ENCODE results near the gene SHE. TPM values are rescaled to one million over a fixed set of nuclear protein-coding genes. Genes with fewer than 3 reads are reported as not detected.
A peak's percentile ranks its signal among the peaks of the same experiment; 100 is the strongest.

The SHE gene
- total and polyA plus RNA-seq, 10 of the 15 experiments (the other 5 are each of a cell fraction or from before 2014, with no cell fraction given), result under 0.01 to 0.05 (median 0.03) TPM; not detected in 3

DNA sequence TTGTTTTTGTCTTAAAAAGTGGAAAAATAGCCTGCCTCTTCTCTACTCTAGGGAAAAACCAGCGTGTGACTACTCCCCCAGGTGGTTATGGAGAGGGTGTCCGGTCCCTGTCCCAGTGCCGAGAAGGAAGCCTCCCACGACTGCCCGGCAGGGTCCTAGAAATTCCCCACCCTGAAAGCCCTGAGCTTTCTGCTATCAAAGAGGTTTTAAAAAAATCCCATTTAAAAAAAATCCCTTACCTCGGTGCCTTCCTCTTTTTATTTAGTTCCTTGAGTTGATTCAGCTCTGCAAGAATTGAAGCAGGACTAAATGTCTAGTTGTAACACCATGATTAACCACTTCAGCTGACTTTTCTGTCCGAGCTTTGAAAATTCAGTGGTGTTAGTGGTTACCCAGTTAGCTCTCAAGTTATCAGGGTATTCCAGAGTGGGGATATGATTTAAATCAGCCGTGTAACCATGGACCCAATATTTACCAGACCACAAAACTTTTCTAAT is 35.2 kb downstream of the SHE start (continued):
- peak in 1 of 2 experiments; percentile 23; a peak in 2 of 4 replicates for TF ChIP-seq BHLHE40 (IDR thresholded peaks at IDR 0.05; ENCODE audit: borderline replicate concordance in 1 of 2, low read depth in 2 of 2, low read length in 1 of 2)
- TF ChIP-seq EED (IDR thresholded peaks at IDR 0.05; ENCODE audit: low read depth), result peak; percentile 14; the same call in 1 of the 2 replicates
- TF ChIP-seq IKZF2 (IDR thresholded peaks at IDR 0.05), result peak; percentile 51 to 60; a peak in 2 of 4 replicates
- TF ChIP-seq ZNF384 (IDR thresholded peaks at IDR 0.05; ENCODE audit: borderline replicate concordance, low read depth, low read length), result 0 out of 2 replicates have a peak, but pooled peaks have one; percentile 11
- peak; percentile 58; the same call in 1 of the 2 replicates for TF ChIP-seq CBFB (IDR thresholded peaks at IDR 0.05; ENCODE audit: low read depth)
- TF ChIP-seq NBN (IDR thresholded peaks at IDR 0.05), result 0 out of 2 replicates have a peak, but pooled peaks have one; percentile 17
- no peak for TF ChIP-seq ASH2L (IDR thresholded peaks at IDR 0.05; ENCODE audit: borderline replicate concordance, low read depth)
- TF ChIP-seq NR2C1 (IDR thresholded peaks at IDR 0.05), result no peak
- TF ChIP-seq SPI1 (IDR thresholded peaks at IDR 0.05; ENCODE audit: borderline replicate concordance, insufficient read depth, low read depth, low read length), result peak; percentile 59

DNA sequence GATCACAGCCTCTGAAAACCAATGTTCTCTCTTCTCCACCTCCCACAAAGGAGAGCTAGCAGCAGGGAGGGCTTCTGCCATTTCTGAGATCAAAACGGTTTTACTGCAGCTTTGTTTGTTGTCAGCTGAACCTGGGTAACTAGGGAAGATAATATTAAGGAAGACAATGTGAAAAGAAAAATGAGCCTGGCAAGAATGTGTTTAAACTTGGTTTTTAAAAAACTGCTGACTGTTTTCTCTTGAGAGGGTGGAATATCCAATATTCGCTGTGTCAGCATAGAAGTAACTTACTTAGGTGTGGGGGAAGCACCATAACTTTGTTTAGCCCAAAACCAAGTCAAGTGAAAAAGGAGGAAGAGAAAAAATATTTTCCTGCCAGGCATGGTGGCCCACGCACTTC is 36.0 kb downstream of the SHE start:
- no TSS peak for BruUV-seq (replicated peaks)
- H3K27me3 ChIP-seq (replicated peaks in 1 of 2; ENCODE audit: control insufficient read depth in 2 of 2, insufficient read depth in 2 of 2, low read length in 1 of 2), result no peaks in the 10 kb centered on the region
- SMC1A ChIA-PET (ENCODE audit: uncharacterized antibody, unreplicated experiment), result interaction anchor here (0.6 to 4.2 kb wide), 9 partner anchors 14 to 113 kb away, joined by 3 to 24 read pairs (median 8); no protein-coding TSS in a partner anchor
- DNase-seq (ENCODE audit: low read depth, low spot score) (no peak), ATAC-seq (no peak), FAIRE-seq (no peak)
- peaks cover 20% of the 10 kb centered on the region for H3K4me1 ChIP-seq (ENCODE audit: control insufficient read depth, insufficient read depth, low read length)
- CTCF ChIA-PET, result interaction anchor here (0.6 to 6.8 kb wide), 11 partner anchors 15 to 131 kb away, joined by 3 to 62 read pairs (median 6); no protein-coding TSS in a partner anchor
- no peak overlapping the region for H3K27ac ChIP-seq (ENCODE audit: control insufficient read depth, insufficient read depth)
- H3K36me3 ChIP-seq (ENCODE audit: control insufficient read depth in 2 of 2, insufficient read depth in 2 of 2, low read length in 1 of 2), result no peaks in the 10 kb centered on the region
- TF ChIP-seq HDAC6 (IDR thresholded peaks at IDR 0.05; ENCODE audit: unreplicated experiment) (no peak), MXI1 (IDR thresholded peaks at IDR 0.05; ENCODE audit: low read depth, low read length) (no peak), BHLHE40 (IDR thresholded peaks at IDR 0.05; ENCODE audit: borderline replicate concordance in 1 of 2, low read depth in 2 of 2, low read length in 1 of 2) (no peak), CHD4 (IDR thresholded peaks at IDR 0.05) (no peak), ZNF622 (IDR thresholded peaks at IDR 0.05) (no peak), MYB (IDR thresholded peaks at IDR 0.05; ENCODE audit: borderline replicate concordance, low read depth, low read length) (no peak), BACH1 (IDR thresholded peaks at IDR 0.05; ENCODE audit: borderline replicate concordance) (0 out of 2 replicates have a peak, but pooled peaks have one; percentile 44)
- RAD21 ChIA-PET (ENCODE audit: unreplicated experiment), result interaction anchor here (1.0 to 5.9 kb wide), 8 partner anchors 16 to 132 kb away, joined by 3 to 53 read pairs (median 6); no protein-coding TSS in a partner anchor
- no peaks in the 10 kb centered on the region for H4K20me1 ChIP-seq (ENCODE audit: control insufficient read depth, insufficient read depth)
- no peak overlapping the region for H3K4me2 ChIP-seq (ENCODE audit: control insufficient read depth, insufficient read depth)
- no peaks in the 10 kb centered on the region for H3K79me2 ChIP-seq (ENCODE audit: control insufficient read depth, insufficient read depth, low read length)
- H3K9me3 ChIP-seq (replicated peaks; ENCODE audit: control insufficient read depth, insufficient read depth, low read length), result no peaks in the 10 kb centered on the region
- POLR2A ChIA-PET, result interaction anchor here (1.8 kb wide), 2 partner anchors 28 to 59 kb away, joined by 5 to 9 read pairs; no protein-coding TSS in a partner anchor
- H2AFZ ChIP-seq (ENCODE audit: control insufficient read depth, low read depth, low read length), result no peak overlapping the region
- H3K4me3 ChIP-seq, result no peak overlapping the region
- no peak overlapping the region for H3K9ac ChIP-seq (ENCODE audit: control insufficient read depth, insufficient read depth, low read length)
- intact Hi-C loops (cut with micrococcal nuclease; ENCODE audit: unreplicated experiment) (loop anchor here (2.0 to 5.0 kb wide), 2 partner anchors 21 to 114 kb away; no protein-coding TSS in a partner anchor), in situ Hi-C loops (cut with MboI) (no loop called here)
- 49% methylated on average over 3 of the region's 3 CpGs for WGBS (ENCODE audit: insufficient coverage, insufficient replicate concordance, low lambda C conversion rate, missing lambda C conversion rate)

All from GM12878 (cell line).